ENCODE results near the gene TTC7B.

GRCh38 chr14:90813442-90813841, 2.8 kb downstream of the TTC7B start:
- TF ChIP-seq ZNF274 (IDR thresholded peaks at IDR 0.05; ENCODE audit: low read depth, low read length), result no peak
- no peak for TF ChIP-seq YY1 (IDR thresholded peaks at IDR 0.05; ENCODE audit: insufficient read depth, insufficient read length)
- TF ChIP-seq SUZ12 (IDR thresholded peaks at IDR 0.05; ENCODE audit: extremely low read depth, insufficient read depth, insufficient read length), result no peak

Data from NT2/D1 (cell line).